Esophagus muscularis mucosa (tissue), 4 donors: ENCODE data around the gene MYCBPAP. TPM values are rescaled to one million over a fixed set of nuclear protein-coding genes. Genes with fewer than 3 reads are reported as not detected.

Source experiments
- DNase-seq: peaks from one replicate; pipeline ENCODE4 v3.0.0-alpha.2; 2017; ENCODE audit errors: extremely low spot score
- H3K27ac ChIP-seq, 4 donors: fragments of 200-600 bp; sonication (generic); replicated peaks in 1 of 4; 1 replicate in 3 of 4; 2 replicates in 1 of 4; pipeline ENCODE4 v1.5.1; 2016 to 2019; ENCODE audit warnings: mild to moderate bottlenecking in 1 of 4
- H3K27me3 ChIP-seq, 4 donors: fragments of 200-600 bp; sonication (generic); one replicate each; pipeline versions ENCODE4 v1.5.1 to v1.6.0; 2016 to 2019
- H3K36me3 ChIP-seq, 4 donors: fragments of 200-600 bp; sonication (generic); one replicate each; pipeline ENCODE4 v1.5.1; 2016 to 2019
- H3K4me1 ChIP-seq, 4 donors: fragments of 200-600 bp; sonication (generic); one replicate each; pipeline ENCODE4 v1.5.1; 2016 to 2019
- H3K4me3 ChIP-seq, 4 donors: fragments of 200-600 bp; sonication (generic); 1 replicate in 2 of 4; 2 replicates in 2 of 4; pipeline ENCODE4 v1.5.1; 2016 to 2019; ENCODE audit warnings: mild to moderate bottlenecking in 4 of 4, moderate library complexity in 1 of 4
- H3K9me3 ChIP-seq, 4 donors: fragments of 200-600 bp; sonication (generic); 1 replicate in 3 of 4; 2 replicates in 1 of 4; pipeline ENCODE4 v1.5.1; 2016 to 2019
- CTCF ChIP-seq, 3 experiments: fragments of 200-600 bp in 2 of 3; fragments of 450-650 bp in 1 of 3; sonication (generic) in 2 of 3; IDR thresholded peaks; one replicate each; pipeline ENCODE4 v1.5.1; 2017 to 2019; ENCODE audit warnings: antibody characterized with exemption in 3 of 3, mild to moderate bottlenecking in 2 of 3, moderate library complexity in 1 of 3
- EP300 ChIP-seq: sonication (generic); formaldehyde crosslinking; IDR thresholded peaks from one replicate; pipeline ENCODE4 v1.6.1; 2017; ENCODE audit warnings: antibody characterized with exemption
- POLR2A ChIP-seq: fragments of 450-650 bp; IDR thresholded peaks from one replicate; pipeline ENCODE4 v1.6.1; 2017; ENCODE audit warnings: antibody characterized with exemption, moderate library complexity, mild to moderate bottlenecking, low read depth
- POLR2AphosphoS5 ChIP-seq, 2 donors: sonication (generic); formaldehyde crosslinking; IDR thresholded peaks; one replicate each; pipeline ENCODE4 v1.6.1; 2017; ENCODE audit warnings: antibody characterized with exemption in 2 of 2
- WGBS: methylation state at CpG from one replicate; pipeline ENCODE4 v1.1.5; 2018; 5-methylcytosine and 5-hydroxymethylcytosine counted together
- intact Hi-C: fragments of 100-400 bp; cut with DNase I; formaldehyde crosslinking; loops from one replicate; pipeline ENCODE4 v1.15.1; 2023
- total RNA-seq, 4 donors: library from RNA; depleted of rRNA; stranded (reverse); fragments of >200 nt; gene quantifications; one replicate each; pipeline versions ENCODE4 v1.1.0 to v1.2.1, GENCODE V29; 2016

MYCBPAP gene
- total RNA-seq, 4 donors from 2014 or later: 0.33 to 1.6 (median 1.2) TPM; not detected in 1

- TF ChIP-seq EP300: no peak
- no peak for TF ChIP-seq CTCF (IDR thresholded peaks at IDR 0.05)
- no peak for TF ChIP-seq POLR2A
- no peak for TF ChIP-seq POLR2AphosphoS5 (IDR thresholded peaks at IDR 0.05)
- Histone ChIP-seq H3K4me1 (no peaks in the 10 kb centered on the region), H3K4me3 (no peak overlapping the region), H3K9me3 (no peaks in the 10 kb centered on the region), H3K36me3 (no peaks in the 10 kb centered on the region), H3K27ac (no peak overlapping the region), H3K27me3 (no peaks in the 10 kb centered on the region)
- 87% methylated on average over 7 of the region's 7 CpGs for WGBS
- no peak for DNase-seq
- intact Hi-C loops: no loop called here
These were observed 10.0 kb upstream of the MYCBPAP start for GRCh38 chr17:50498021-50498874.

GRCh38 chr17:50499270-50499669 lies 9.0 kb upstream of the MYCBPAP start:
- no peak overlapping the region for H3K27ac ChIP-seq
- no peaks in the 10 kb centered on the region for H3K4me1 ChIP-seq
- no peak for DNase-seq
- H3K9me3 ChIP-seq: no peaks in the 10 kb centered on the region
- no peak for TF ChIP-seq POLR2AphosphoS5 (IDR thresholded peaks at IDR 0.05)
- TF ChIP-seq CTCF (IDR thresholded peaks at IDR 0.05): no peak
- TF ChIP-seq EP300: no peak
- no peak overlapping the region for H3K4me3 ChIP-seq
- no peaks in the 10 kb centered on the region for H3K27me3 ChIP-seq
- H3K36me3 ChIP-seq: no peaks in the 10 kb centered on the region
- intact Hi-C loops: no loop called here

GRCh38 chr17:50499721-50500120 lies 8.5 kb upstream of the MYCBPAP start:
- Histone ChIP-seq H3K36me3 (no peaks in the 10 kb centered on the region), H3K27me3 (no peaks in the 10 kb centered on the region), H3K4me3 (no peak overlapping the region), H3K9me3 (no peaks in the 10 kb centered on the region), H3K4me1 (no peaks in the 10 kb centered on the region), H3K27ac (no peak overlapping the region)
- TF ChIP-seq EP300 (no peak), POLR2A (no peak), CTCF (IDR thresholded peaks at IDR 0.05) (no peak), POLR2AphosphoS5 (IDR thresholded peaks at IDR 0.05) (no peak)
- WGBS: 100% methylated on average over 2 of the region's 2 CpGs
- DNase-seq: no peak
- intact Hi-C loops: no loop called here

- H3K36me3 ChIP-seq: no peaks in the 10 kb centered on the region
- no peak for DNase-seq
- intact Hi-C loops: no loop called here
- H3K4me1 ChIP-seq: no peaks in the 10 kb centered on the region
- no peak overlapping the region for H3K4me3 ChIP-seq
- H3K27me3 ChIP-seq: no peaks in the 10 kb centered on the region
- peak in 2 of 3 experiments; percentile 22 to 40 for TF ChIP-seq CTCF (IDR thresholded peaks at IDR 0.05)
- no peak for TF ChIP-seq POLR2A
- 50% methylated on average over 5 of the region's 5 CpGs for WGBS
- no peaks in the 10 kb centered on the region for H3K9me3 ChIP-seq
- no peak overlapping the region for H3K27ac ChIP-seq
These were observed 7.2 kb upstream of the MYCBPAP start for GRCh38 chr17:50501054-50501453.
